Nephron progenitor cell (in vitro differentiated cells): ENCODE data around the gene PRKCE.

Experiments used
- DNase-seq: peaks from one replicate; pipeline ENCODE4 v3.0.0; 2021
- H3K27ac Mint-ChIP-seq: 2 replicates; pipeline ENCODE4 v1.8.0; 2021; ENCODE audit warnings: mild to moderate bottlenecking, moderate library complexity, mixed read lengths
- H3K27me3 Mint-ChIP-seq: 2 replicates; pipeline ENCODE4 v1.8.0; 2021; ENCODE audit warnings: mild to moderate bottlenecking, low read depth, mixed read lengths; ENCODE audit not compliant: poor library complexity
- H3K36me3 Mint-ChIP-seq: 2 replicates; pipeline ENCODE4 v1.8.0; 2021; ENCODE audit warnings: low read depth, mixed read lengths
- H3K4me1 Mint-ChIP-seq: 2 replicates; pipeline ENCODE4 v1.8.0; 2021; ENCODE audit warnings: mixed read lengths
- H3K4me3 Mint-ChIP-seq: 2 replicates; pipeline ENCODE4 v1.8.0; 2021; ENCODE audit warnings: mild to moderate bottlenecking, moderate library complexity, mixed read lengths
- H3K9me3 Mint-ChIP-seq: 2 replicates; pipeline ENCODE4 v1.8.0; 2021; ENCODE audit warnings: mild to moderate bottlenecking, moderate library complexity, mixed read lengths
- TF ChIP-seq, protein P1 (sequence below): fragments of 200-600 bp; sonication (generic); IDR thresholded peaks from 2 replicates; pipeline ENCODE4 v1.5.0; 2021; ENCODE audit warnings: antibody characterized with exemption

The PRKCE gene

GRCh38 chr2:45844796-45845457 lies 193.5 kb downstream of the PRKCE start:
- TF ChIP-seq, protein P1, sequence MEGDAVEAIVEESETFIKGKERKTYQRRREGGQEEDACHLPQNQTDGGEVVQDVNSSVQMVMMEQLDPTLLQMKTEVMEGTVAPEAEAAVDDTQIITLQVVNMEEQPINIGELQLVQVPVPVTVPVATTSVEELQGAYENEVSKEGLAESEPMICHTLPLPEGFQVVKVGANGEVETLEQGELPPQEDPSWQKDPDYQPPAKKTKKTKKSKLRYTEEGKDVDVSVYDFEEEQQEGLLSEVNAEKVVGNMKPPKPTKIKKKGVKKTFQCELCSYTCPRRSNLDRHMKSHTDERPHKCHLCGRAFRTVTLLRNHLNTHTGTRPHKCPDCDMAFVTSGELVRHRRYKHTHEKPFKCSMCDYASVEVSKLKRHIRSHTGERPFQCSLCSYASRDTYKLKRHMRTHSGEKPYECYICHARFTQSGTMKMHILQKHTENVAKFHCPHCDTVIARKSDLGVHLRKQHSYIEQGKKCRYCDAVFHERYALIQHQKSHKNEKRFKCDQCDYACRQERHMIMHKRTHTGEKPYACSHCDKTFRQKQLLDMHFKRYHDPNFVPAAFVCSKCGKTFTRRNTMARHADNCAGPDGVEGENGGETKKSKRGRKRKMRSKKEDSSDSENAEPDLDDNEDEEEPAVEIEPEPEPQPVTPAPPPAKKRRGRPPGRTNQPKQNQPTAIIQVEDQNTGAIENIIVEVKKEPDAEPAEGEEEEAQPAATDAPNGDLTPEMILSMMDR = no peak
- Mint-ChIP-seq H3K27me3 (peaks cover 11% of the 10 kb centered on the region), H3K4me3 (no peak overlapping the region), H3K4me1 (peaks cover 26% of the 10 kb centered on the region), H3K36me3 (no peaks in the 10 kb centered on the region), H3K27ac (peak overlapping the region; percentile 63), H3K9me3 (peaks cover 4% of the 10 kb centered on the region)
- no peak for DNase-seq

GRCh38 chr2:45845566-45845965 lies 194.1 kb downstream of the PRKCE start:
- H3K27ac Mint-ChIP-seq = no peak overlapping the region
- H3K27me3 Mint-ChIP-seq = peaks cover 11% of the 10 kb centered on the region
- H3K4me1 Mint-ChIP-seq = peaks cover 26% of the 10 kb centered on the region
- peaks cover 4% of the 10 kb centered on the region for H3K9me3 Mint-ChIP-seq
- TF ChIP-seq, protein P1 = no peak
- DNase-seq = no peak
- H3K36me3 Mint-ChIP-seq = no peaks in the 10 kb centered on the region
- no peak overlapping the region for H3K4me3 Mint-ChIP-seq

- no peak for DNase-seq
- H3K27ac Mint-ChIP-seq = no peak overlapping the region
- peaks cover 10% of the 10 kb centered on the region for H3K27me3 Mint-ChIP-seq
- TF ChIP-seq, protein P1 = no peak
- H3K9me3 Mint-ChIP-seq = peaks cover 4% of the 10 kb centered on the region
- H3K4me3 Mint-ChIP-seq = no peak overlapping the region
- H3K4me1 Mint-ChIP-seq = peaks cover 13% of the 10 kb centered on the region
- no peaks in the 10 kb centered on the region for H3K36me3 Mint-ChIP-seq
Measured at GRCh38 chr2:45849491-45850283, 198.2 kb downstream of the PRKCE start.

DNA sequence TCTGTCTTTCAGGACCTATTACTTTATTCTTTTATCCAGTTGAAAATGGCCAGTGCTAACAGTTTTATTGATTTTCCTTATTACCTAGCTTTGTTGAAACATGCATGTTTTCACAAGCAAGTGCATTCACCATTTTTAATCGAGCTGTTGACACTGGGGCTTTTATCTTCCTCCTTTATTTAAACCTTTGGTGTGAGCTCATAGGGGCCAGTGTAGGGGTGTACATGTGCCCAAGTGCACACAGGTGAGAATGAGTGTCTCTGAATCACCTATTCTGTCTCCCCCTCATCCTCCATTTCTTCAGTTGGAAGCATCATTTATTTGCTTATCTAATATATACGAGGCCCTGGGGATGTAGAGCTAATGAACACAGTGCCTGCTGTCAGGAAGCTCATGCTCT lies 199.1 kb downstream of the PRKCE start:
- peaks cover 13% of the 10 kb centered on the region for H3K4me1 Mint-ChIP-seq
- no peaks in the 10 kb centered on the region for H3K36me3 Mint-ChIP-seq
- TF ChIP-seq, protein P1 = no peak
- peaks cover 7% of the 10 kb centered on the region for H3K27me3 Mint-ChIP-seq
- DNase-seq = no peak
- no peak overlapping the region for H3K4me3 Mint-ChIP-seq
- H3K27ac Mint-ChIP-seq = no peak overlapping the region
- peaks cover 4% of the 10 kb centered on the region for H3K9me3 Mint-ChIP-seq

DNA sequence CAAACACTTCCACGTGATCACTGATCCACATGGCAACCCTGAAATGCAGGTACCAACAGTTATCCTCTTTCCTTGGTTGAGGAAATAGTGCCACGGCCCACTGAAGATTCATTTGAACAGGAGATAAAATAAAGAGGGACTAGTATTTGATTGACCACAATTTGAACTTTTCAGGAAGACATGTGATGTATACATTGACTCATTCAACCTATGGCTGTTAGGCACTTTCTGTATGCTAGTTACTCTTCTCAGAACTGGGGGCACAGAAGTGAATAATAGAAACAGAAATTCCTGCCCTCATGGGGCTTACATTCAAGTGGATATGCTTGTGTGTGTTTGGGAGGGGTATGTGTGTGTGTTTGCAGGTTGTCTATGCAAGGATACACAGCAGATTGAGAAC lies 199.6 kb downstream of the PRKCE start:
- Mint-ChIP-seq H3K9me3 (peaks cover 4% of the 10 kb centered on the region), H3K27ac (no peak overlapping the region), H3K4me1 (peaks cover 14% of the 10 kb centered on the region), H3K4me3 (no peak overlapping the region), H3K36me3 (no peaks in the 10 kb centered on the region), H3K27me3 (peaks cover 7% of the 10 kb centered on the region)
- DNase-seq = no peak
- TF ChIP-seq, protein P1 = no peak
